RWPE2 (cell line): ENCODE measurements around the gene FKBP15.
"Not testable (repeated sequence)": the region's sequence is repeated elsewhere in the genome, so short reads cannot be mapped to it uniquely, and the experiment has no call there.

Experiments
- ATAC-seq: fragments of 200-7000 bp; cut with Tn5 transposase; 3 replicates; pipeline ENCODE4 v1.9.1; 2021; ENCODE audit warnings: low read depth
- DNase-seq: peaks from one replicate; pipeline ENCODE4 v3.0.0-alpha.2; 2020; ENCODE audit warnings: low spot score
- H3K27ac ChIP-seq: fragments of 450-650 bp; 2 replicates; pipeline ENCODE4 v1.5.1; 2017; ENCODE audit warnings: mild to moderate bottlenecking; ENCODE audit not compliant: poor library complexity, severe bottlenecking
- H3K27me3 ChIP-seq: fragments of 250-450 bp; sonication (Bioruptor Pico); 2 replicates; pipeline ENCODE4 v1.5.1; 2021; ENCODE audit warnings: mild to moderate bottlenecking, moderate library complexity; ENCODE audit not compliant: insufficient read depth, poor library complexity, severe bottlenecking
- H3K36me3 ChIP-seq: fragments of 250-450 bp; sonication (Bioruptor Pico); 2 replicates; pipeline ENCODE4 v1.5.1; 2020; ENCODE audit warnings: low read depth, mild to moderate bottlenecking, moderate library complexity
- H3K4me1 ChIP-seq: fragments of 250-450 bp; sonication (Bioruptor Pico); 2 replicates; pipeline ENCODE4 v1.5.1; 2021; ENCODE audit warnings: mild to moderate bottlenecking, moderate library complexity; ENCODE audit not compliant: insufficient read depth, poor library complexity, severe bottlenecking
- H3K4me3 ChIP-seq: fragments of 250-450 bp; sonication (Bioruptor Pico); 2 replicates; pipeline ENCODE4 v1.5.1; 2021; ENCODE audit warnings: mild to moderate bottlenecking, moderate library complexity; ENCODE audit not compliant: severe bottlenecking
- H3K9me3 ChIP-seq: fragments of 250-450 bp; sonication (Bioruptor Pico); 2 replicates; pipeline ENCODE4 v1.5.1; 2021; ENCODE audit warnings: mild to moderate bottlenecking, moderate library complexity; ENCODE audit not compliant: severe bottlenecking
- TF ChIP-seq, protein P1 (sequence below): fragments of 450-650 bp; IDR thresholded peaks from one replicate; pipeline ENCODE4 v1.5.1; 2017; ENCODE audit warnings: mild to moderate bottlenecking, moderate library complexity; ENCODE audit not compliant: poor library complexity, severe bottlenecking

Gene FKBP15

DNA sequence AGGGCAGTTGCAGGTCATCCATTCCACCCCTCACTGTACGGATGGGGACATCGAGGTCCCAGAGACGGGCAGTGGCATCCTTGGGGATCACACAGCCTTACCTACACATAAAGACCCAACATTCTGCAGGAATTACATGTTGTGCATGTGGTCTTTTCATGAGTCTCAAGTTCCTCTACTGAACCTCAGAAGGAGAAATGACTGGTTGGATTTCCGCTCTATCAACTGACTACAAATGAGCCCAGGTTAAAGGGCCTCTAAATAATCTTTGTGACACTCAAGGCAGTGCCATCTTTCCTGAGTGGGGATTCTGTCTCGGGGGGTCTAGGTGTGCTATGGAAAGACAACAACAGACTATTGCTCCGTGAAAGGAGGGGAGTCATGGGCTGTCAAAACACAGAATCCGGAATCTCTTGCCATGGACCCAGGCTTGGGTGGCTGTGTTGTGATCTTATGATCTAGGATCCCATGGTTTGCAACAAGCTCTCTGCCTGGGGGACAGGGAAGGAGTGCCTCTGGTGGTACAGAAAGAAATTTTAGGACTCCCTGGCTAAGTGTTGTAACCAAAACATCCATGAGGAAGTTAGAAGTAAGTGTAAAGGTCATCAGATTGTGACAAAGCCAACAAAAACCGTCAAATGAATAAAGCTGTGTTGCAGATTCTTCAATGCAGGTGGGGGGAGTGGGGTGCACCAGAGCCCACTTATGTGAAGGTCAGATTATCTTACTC, 72.1 kb downstream of the FKBP15 start:
- TF ChIP-seq, protein P1, sequence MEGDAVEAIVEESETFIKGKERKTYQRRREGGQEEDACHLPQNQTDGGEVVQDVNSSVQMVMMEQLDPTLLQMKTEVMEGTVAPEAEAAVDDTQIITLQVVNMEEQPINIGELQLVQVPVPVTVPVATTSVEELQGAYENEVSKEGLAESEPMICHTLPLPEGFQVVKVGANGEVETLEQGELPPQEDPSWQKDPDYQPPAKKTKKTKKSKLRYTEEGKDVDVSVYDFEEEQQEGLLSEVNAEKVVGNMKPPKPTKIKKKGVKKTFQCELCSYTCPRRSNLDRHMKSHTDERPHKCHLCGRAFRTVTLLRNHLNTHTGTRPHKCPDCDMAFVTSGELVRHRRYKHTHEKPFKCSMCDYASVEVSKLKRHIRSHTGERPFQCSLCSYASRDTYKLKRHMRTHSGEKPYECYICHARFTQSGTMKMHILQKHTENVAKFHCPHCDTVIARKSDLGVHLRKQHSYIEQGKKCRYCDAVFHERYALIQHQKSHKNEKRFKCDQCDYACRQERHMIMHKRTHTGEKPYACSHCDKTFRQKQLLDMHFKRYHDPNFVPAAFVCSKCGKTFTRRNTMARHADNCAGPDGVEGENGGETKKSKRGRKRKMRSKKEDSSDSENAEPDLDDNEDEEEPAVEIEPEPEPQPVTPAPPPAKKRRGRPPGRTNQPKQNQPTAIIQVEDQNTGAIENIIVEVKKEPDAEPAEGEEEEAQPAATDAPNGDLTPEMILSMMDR = no peak
- H3K4me1 ChIP-seq = peaks cover 13% of the 10 kb centered on the region
- H3K27me3 ChIP-seq = peaks cover 5% of the 10 kb centered on the region
- H3K4me3 ChIP-seq = no peak overlapping the region
- ATAC-seq (no peak), DNase-seq (no peak)
- no peak overlapping the region for H3K27ac ChIP-seq
- H3K9me3 ChIP-seq = no peaks in the 10 kb centered on the region
- H3K36me3 ChIP-seq = no peaks in the 10 kb centered on the region

GRCh38 chr9:113148372-113148705, 72.7 kb downstream of the FKBP15 start:
- ATAC-seq = no peak
- TF ChIP-seq, protein P1 = no peak
- Histone ChIP-seq H3K27me3 (peaks cover 5% of the 10 kb centered on the region), H3K4me1 (peaks cover 10% of the 10 kb centered on the region), H3K27ac (no peak overlapping the region), H3K36me3 (no peaks in the 10 kb centered on the region), H3K4me3 (no peak overlapping the region), H3K9me3 (no peaks in the 10 kb centered on the region)
- DNase-seq = no peak

DNA sequence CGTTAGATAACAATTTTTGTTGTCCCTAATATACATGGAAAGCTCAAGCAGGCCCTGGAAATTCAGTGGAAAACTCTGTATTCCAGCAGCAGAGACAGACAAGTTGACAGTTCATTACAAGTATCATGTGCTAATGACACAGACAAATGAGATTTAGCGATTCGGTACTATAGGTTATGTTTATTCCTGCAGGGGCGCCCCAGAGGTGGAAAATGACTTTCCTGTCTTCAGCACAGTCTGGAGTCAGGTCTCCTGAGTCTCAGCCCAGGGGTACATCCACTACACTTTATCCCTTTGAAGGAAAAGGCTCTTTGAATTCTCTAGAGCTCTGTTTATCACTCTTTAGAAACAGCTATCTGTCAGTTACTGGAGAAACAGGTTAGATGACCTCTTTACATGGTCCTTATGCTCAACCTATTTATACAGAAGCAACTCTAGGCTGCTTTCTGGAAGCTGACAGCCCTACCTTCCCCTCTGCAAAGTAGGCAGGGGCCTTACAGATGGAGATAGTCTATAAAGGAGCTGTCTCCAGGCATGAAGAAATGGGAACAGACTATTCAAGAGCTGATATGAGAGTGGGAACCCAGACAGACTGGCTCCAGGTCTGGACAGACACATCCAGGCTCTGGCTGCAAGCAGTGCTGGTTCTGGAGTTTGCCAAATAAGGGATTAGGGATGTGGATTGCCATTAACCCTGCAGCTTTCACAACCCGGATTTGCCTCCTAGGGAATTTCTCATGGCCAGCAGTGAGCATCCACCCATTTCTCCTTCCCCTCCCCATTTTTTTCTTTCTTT, 77.4 kb downstream of the FKBP15 start:
- TF ChIP-seq, protein P1 = no peak
- Histone ChIP-seq H3K27ac (no peak overlapping the region), H3K4me3 (no peak overlapping the region), H3K27me3 (peaks cover 5% of the 10 kb centered on the region), H3K9me3 (no peaks in the 10 kb centered on the region), H3K4me1 (no peaks in the 10 kb centered on the region), H3K36me3 (no peaks in the 10 kb centered on the region)
- ATAC-seq (no peak), DNase-seq (no peak)

DNA sequence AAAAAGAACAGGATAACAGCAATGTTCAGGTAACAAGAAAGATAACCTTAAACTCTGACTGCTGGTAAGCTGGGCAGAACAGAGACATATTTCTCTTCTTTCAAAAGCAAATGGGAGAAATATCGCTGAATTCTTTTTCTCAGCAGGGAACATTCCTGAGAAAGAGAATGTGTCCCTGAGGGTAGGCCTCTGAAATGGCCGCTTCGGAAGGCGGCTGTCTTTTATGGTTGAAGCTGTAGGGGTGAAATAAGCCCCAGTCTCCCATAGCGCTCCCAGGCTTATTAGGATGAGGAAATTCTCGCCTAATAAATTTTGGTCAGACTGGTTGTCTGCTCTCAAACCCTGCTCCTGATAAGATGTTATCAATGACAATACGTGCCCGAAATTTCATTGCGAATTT, 80.2 kb downstream of the FKBP15 start:
- not testable (repeated sequence) for H3K36me3 ChIP-seq, DNase-seq, H3K27me3 ChIP-seq, H3K9me3 ChIP-seq, ATAC-seq, H3K27ac ChIP-seq, H3K4me1 ChIP-seq, H3K4me3 ChIP-seq

DNA sequence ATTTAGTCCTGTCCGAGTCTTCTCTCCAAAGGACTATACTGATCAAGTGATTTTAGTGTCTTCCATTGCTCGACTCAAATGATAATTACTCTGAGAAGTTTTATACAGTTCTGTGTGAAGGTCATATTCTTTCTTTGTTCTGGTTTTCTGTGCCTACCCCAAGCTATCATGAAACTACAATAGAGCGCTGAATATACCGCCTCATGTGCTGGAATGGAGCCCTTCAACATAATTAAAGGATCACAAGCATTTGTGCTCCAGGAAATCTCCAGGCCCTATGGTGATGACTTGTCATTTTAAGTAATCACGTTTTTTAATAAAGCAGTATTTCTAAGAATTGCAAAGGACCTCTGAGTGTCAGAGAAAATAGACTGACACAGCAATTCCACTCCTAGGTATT, 81.1 kb downstream of the FKBP15 start:
- H3K27me3 ChIP-seq = peaks cover 5% of the 10 kb centered on the region
- TF ChIP-seq, protein P1 = no peak
- no peak overlapping the region for H3K27ac ChIP-seq
- H3K36me3 ChIP-seq = no peaks in the 10 kb centered on the region
- H3K9me3 ChIP-seq = no peaks in the 10 kb centered on the region
- H3K4me1 ChIP-seq = no peaks in the 10 kb centered on the region
- DNase-seq = no peak
- H3K4me3 ChIP-seq = no peak overlapping the region
- no peak for ATAC-seq
